ENCODE data around the gene GKN1.
A peak's percentile ranks its signal among the peaks of the same experiment; 100 is the strongest.

GKN1 gene

DNA sequence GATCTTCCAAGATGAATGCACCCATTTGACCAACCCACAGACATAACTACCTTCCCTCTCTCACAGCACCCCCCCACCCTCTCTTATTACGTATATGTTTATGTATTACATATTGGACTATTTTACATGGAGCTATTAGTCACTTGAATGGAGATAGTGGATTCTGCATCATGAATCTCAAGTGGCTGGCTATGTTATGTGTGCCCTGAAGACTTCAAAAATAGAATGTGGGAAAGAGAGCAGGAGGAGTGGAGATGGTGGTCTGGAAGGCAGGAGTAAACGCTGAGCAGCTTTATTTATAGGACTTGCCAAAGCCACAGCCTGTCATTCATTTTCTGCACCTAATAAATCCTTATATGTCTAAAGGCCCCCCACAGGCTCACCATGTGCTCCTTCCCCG lies 43.4 kb downstream of the GKN1 start:
- H3K27ac ChIP-seq (ENCODE audit: low read length, poor library complexity, severe bottlenecking), result no peak overlapping the region
- H2BK12ac ChIP-seq (ENCODE audit: low read length in 2 of 2), result no peak overlapping the region
- no peak overlapping the region for H3K4me3 ChIP-seq (ENCODE audit: insufficient read depth in 1 of 2, low read depth in 1 of 2, low read length in 2 of 2)
- H3K9me3 ChIP-seq (ENCODE audit: control insufficient read depth, low read length), result no peaks in the 10 kb centered on the region
- no peak overlapping the region for H2AK5ac ChIP-seq (ENCODE audit: low read length, severe bottlenecking)
- H3K14ac ChIP-seq (ENCODE audit: low read length in 2 of 2), result no peak overlapping the region
- no peak overlapping the region for H3K4me2 ChIP-seq (ENCODE audit: low read length, poor library complexity, severe bottlenecking)
- H3K23ac ChIP-seq (ENCODE audit: low read length in 2 of 2), result no peak overlapping the region
- DNase-seq, result peak; percentile 62
- no peaks in the 10 kb centered on the region for H3K27me3 ChIP-seq (ENCODE audit: control insufficient read depth in 1 of 2, insufficient read depth in 1 of 2, low read length in 2 of 2)
- no peak overlapping the region for H3K9ac ChIP-seq (ENCODE audit: low read length)
- WGBS, result 84% methylated on average over 2 of the region's 3 CpGs
- no peak overlapping the region for H2AFZ ChIP-seq (ENCODE audit: low read depth, low read length)
- H2BK5ac ChIP-seq (ENCODE audit: low read depth, low read length, poor library complexity, severe bottlenecking), result no peak overlapping the region
- H3K18ac ChIP-seq (ENCODE audit: low read depth in 1 of 2, low read length in 2 of 2), result no peak overlapping the region
- H3K4me1 ChIP-seq (ENCODE audit: control insufficient read depth, insufficient read depth, low read depth, low read length), result peaks cover 2% of the 10 kb centered on the region
- no peaks in the 10 kb centered on the region for H3K36me3 ChIP-seq (ENCODE audit: control insufficient read depth in 1 of 2, insufficient read depth in 2 of 2, low read depth in 1 of 2, low read length in 2 of 2)
- H2BK120ac ChIP-seq (ENCODE audit: low read depth, low read length), result no peak overlapping the region
- H4K8ac ChIP-seq (ENCODE audit: low read length), result no peak overlapping the region
- H3K4ac ChIP-seq (ENCODE audit: low read depth in 1 of 2, low read length in 2 of 2), result no peak overlapping the region
- no peak overlapping the region for H4K91ac ChIP-seq (ENCODE audit: low read length)
- no peak overlapping the region for H2BK15ac ChIP-seq (ENCODE audit: low read depth, poor library complexity, severe bottlenecking)
- peaks cover 34% of the 10 kb centered on the region for H3K79me1 ChIP-seq (replicated peaks; ENCODE audit: low read length, poor library complexity, severe bottlenecking)

DNA sequence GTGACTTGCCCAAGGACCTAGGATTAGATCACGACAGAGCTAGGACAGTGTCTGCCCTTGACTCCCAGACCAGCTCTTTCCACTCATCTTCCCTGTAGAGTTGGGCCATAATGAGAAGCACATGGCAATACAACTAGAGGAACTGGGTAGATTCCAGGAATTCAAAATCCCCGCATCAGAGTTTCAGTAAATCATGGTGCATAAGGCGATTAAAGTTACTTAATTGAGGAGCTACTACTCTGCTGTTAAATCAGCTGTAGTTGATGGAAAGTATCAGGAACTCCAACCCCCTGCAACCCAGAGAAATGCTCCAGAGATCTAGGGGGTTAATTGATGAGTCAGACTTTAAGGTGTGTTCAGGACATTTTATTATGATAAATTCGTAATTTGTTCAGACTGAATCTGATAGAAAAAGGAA lies 44.3 kb downstream of the GKN1 start:
- no peaks in the 10 kb centered on the region for H3K9me3 ChIP-seq (ENCODE audit: control insufficient read depth, low read length)
- no peak overlapping the region for H3K4me2 ChIP-seq (ENCODE audit: low read length, poor library complexity, severe bottlenecking)
- no peak overlapping the region for H2AK5ac ChIP-seq (ENCODE audit: low read length, severe bottlenecking)
- no peak overlapping the region for H4K91ac ChIP-seq (ENCODE audit: low read length)
- H2BK120ac ChIP-seq (ENCODE audit: low read depth, low read length), result no peak overlapping the region
- H2BK5ac ChIP-seq (ENCODE audit: low read depth, low read length, poor library complexity, severe bottlenecking), result no peak overlapping the region
- no peaks in the 10 kb centered on the region for H3K27me3 ChIP-seq (ENCODE audit: control insufficient read depth in 1 of 2, insufficient read depth in 1 of 2, low read length in 2 of 2)
- peaks cover 32% of the 10 kb centered on the region for H3K79me1 ChIP-seq (replicated peaks; ENCODE audit: low read length, poor library complexity, severe bottlenecking)
- H4K8ac ChIP-seq (ENCODE audit: low read length), result no peak overlapping the region
- WGBS, result 88% methylated on average over 4 of the region's 4 CpGs
- H3K14ac ChIP-seq (ENCODE audit: low read length in 2 of 2), result no peak overlapping the region
- no peak overlapping the region for H2BK12ac ChIP-seq (ENCODE audit: low read length in 2 of 2)
- H3K23ac ChIP-seq (ENCODE audit: low read length in 2 of 2), result no peak overlapping the region
- no peak overlapping the region for H3K4ac ChIP-seq (ENCODE audit: low read depth in 1 of 2, low read length in 2 of 2)
- no peaks in the 10 kb centered on the region for H3K36me3 ChIP-seq (ENCODE audit: control insufficient read depth in 1 of 2, insufficient read depth in 2 of 2, low read depth in 1 of 2, low read length in 2 of 2)
- H3K9ac ChIP-seq (ENCODE audit: low read length), result no peak overlapping the region
- DNase-seq, result no peak
- peaks cover 2% of the 10 kb centered on the region for H3K4me1 ChIP-seq (ENCODE audit: control insufficient read depth, insufficient read depth, low read depth, low read length)
- no peak overlapping the region for H2AFZ ChIP-seq (ENCODE audit: low read depth, low read length)
- H2BK15ac ChIP-seq (ENCODE audit: low read depth, poor library complexity, severe bottlenecking), result no peak overlapping the region
- H3K4me3 ChIP-seq (ENCODE audit: insufficient read depth in 1 of 2, low read depth in 1 of 2, low read length in 2 of 2), result no peak overlapping the region
- H3K27ac ChIP-seq (ENCODE audit: low read length, poor library complexity, severe bottlenecking), result no peak overlapping the region
- no peak overlapping the region for H3K18ac ChIP-seq (ENCODE audit: low read depth in 1 of 2, low read length in 2 of 2)

DNA sequence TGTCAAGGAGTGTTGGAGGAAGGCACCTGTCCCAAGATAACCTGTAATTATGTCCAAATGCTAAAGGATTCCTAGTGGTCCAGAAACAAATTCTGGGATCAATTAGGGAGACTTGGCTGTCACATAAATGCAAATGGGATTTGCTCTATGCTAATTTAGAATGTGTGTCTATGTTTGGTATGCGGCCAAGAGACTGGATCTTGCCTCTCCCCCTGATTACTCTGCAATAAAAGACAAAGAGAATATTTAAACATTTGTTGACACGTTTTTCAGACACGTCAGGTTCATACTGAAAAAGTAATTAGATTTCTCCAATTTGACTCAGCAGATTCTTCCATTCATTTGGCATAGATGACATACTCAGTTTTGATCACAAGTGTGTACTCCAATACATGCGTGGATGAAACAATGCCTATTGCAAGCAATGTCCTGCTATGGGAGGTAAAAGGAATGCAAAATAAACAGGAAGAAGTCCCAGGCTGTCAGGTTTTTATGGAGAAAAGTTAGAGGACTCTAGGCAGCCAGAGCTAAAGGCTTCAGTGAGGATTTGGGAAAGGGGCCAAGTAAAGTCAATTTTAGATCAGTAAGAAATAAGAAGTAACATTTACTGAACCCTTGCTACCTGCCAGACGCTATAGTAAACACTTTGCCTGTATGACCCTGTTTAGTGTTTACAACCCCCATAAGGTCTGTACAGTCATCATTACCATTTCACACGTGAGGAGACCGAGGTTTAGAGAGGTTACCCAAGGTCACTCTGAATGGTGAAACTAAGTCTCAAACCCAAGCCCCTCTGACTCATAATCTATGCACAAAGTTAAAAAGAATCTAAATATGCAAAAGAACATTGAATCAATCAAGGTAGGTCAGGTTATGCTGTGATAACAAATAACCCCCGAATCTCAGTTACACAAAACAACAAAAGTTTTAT lies 46.3 kb downstream of the GKN1 start:
- Histone ChIP-seq H2AK5ac (ENCODE audit: low read length, severe bottlenecking) (no peak overlapping the region), H4K91ac (ENCODE audit: low read length) (no peak overlapping the region), H3K18ac (ENCODE audit: low read depth in 1 of 2, low read length in 2 of 2) (no peak overlapping the region), H3K4me1 (ENCODE audit: control insufficient read depth, insufficient read depth, low read depth, low read length) (no peaks in the 10 kb centered on the region), H2BK15ac (ENCODE audit: low read depth, poor library complexity, severe bottlenecking) (no peak overlapping the region), H3K9me3 (ENCODE audit: control insufficient read depth, low read length) (no peaks in the 10 kb centered on the region), H3K14ac (ENCODE audit: low read length in 2 of 2) (no peak overlapping the region), H3K4me2 (ENCODE audit: low read length, poor library complexity, severe bottlenecking) (no peak overlapping the region), H3K4me3 (ENCODE audit: insufficient read depth in 1 of 2, low read depth in 1 of 2, low read length in 2 of 2) (no peak overlapping the region), H3K27me3 (ENCODE audit: control insufficient read depth in 1 of 2, insufficient read depth in 1 of 2, low read length in 2 of 2) (no peaks in the 10 kb centered on the region), H3K4ac (ENCODE audit: low read depth in 1 of 2, low read length in 2 of 2) (no peak overlapping the region), H3K36me3 (ENCODE audit: control insufficient read depth in 1 of 2, insufficient read depth in 2 of 2, low read depth in 1 of 2, low read length in 2 of 2) (no peaks in the 10 kb centered on the region), H3K27ac (ENCODE audit: low read length, poor library complexity, severe bottlenecking) (no peak overlapping the region), H2AFZ (ENCODE audit: low read depth, low read length) (no peak overlapping the region), H4K8ac (ENCODE audit: low read length) (no peak overlapping the region), H2BK120ac (ENCODE audit: low read depth, low read length) (no peak overlapping the region), H3K79me1 (replicated peaks; ENCODE audit: low read length, poor library complexity, severe bottlenecking) (peaks cover 38% of the 10 kb centered on the region), H3K9ac (ENCODE audit: low read length) (no peak overlapping the region), H3K23ac (ENCODE audit: low read length in 2 of 2) (no peak overlapping the region), H2BK12ac (ENCODE audit: low read length in 2 of 2) (no peak overlapping the region), H2BK5ac (ENCODE audit: low read depth, low read length, poor library complexity, severe bottlenecking) (no peak overlapping the region)
- peak; percentile 65 for DNase-seq
- 82% methylated on average over 5 of the region's 8 CpGs for WGBS

DNA sequence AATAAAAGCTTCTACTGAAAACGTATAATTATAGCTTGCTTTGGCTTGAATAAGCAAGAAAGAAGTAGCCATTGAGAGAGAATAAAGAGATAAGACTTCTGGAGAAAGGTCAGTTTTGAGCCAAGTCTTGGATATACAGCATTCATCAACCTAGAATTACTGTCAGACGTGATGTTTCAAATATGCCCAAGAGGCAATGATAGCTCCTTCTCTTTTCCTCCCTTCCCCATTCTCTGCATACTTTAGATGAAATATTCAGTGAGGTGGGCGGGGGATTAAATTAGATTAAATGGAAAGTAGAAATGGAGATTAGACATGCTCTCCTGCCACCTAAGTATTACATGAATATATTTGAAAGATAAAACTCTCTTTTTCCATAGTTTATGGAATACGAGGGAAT lies 47.3 kb downstream of the GKN1 start:
- Histone ChIP-seq H3K4me1 (ENCODE audit: control insufficient read depth, insufficient read depth, low read depth, low read length) (no peaks in the 10 kb centered on the region), H3K27ac (ENCODE audit: low read length, poor library complexity, severe bottlenecking) (no peak overlapping the region), H3K23ac (ENCODE audit: low read length in 2 of 2) (no peak overlapping the region), H4K91ac (ENCODE audit: low read length) (no peak overlapping the region), H2BK12ac (ENCODE audit: low read length in 2 of 2) (no peak overlapping the region), H3K79me1 (replicated peaks; ENCODE audit: low read length, poor library complexity, severe bottlenecking) (peaks cover 41% of the 10 kb centered on the region), H3K4me2 (ENCODE audit: low read length, poor library complexity, severe bottlenecking) (no peak overlapping the region), H3K9ac (ENCODE audit: low read length) (no peak overlapping the region), H4K8ac (ENCODE audit: low read length) (no peak overlapping the region), H2AFZ (ENCODE audit: low read depth, low read length) (no peak overlapping the region), H2BK5ac (ENCODE audit: low read depth, low read length, poor library complexity, severe bottlenecking) (no peak overlapping the region), H3K4ac (ENCODE audit: low read depth in 1 of 2, low read length in 2 of 2) (no peak overlapping the region), H2AK5ac (ENCODE audit: low read length, severe bottlenecking) (no peak overlapping the region), H3K36me3 (ENCODE audit: control insufficient read depth in 1 of 2, insufficient read depth in 2 of 2, low read depth in 1 of 2, low read length in 2 of 2) (no peaks in the 10 kb centered on the region), H3K18ac (ENCODE audit: low read depth in 1 of 2, low read length in 2 of 2) (no peak overlapping the region), H2BK15ac (ENCODE audit: low read depth, poor library complexity, severe bottlenecking) (no peak overlapping the region), H3K27me3 (ENCODE audit: control insufficient read depth in 1 of 2, insufficient read depth in 1 of 2, low read length in 2 of 2) (no peaks in the 10 kb centered on the region), H3K9me3 (ENCODE audit: control insufficient read depth, low read length) (no peaks in the 10 kb centered on the region), H3K14ac (ENCODE audit: low read length in 2 of 2) (no peak overlapping the region), H2BK120ac (ENCODE audit: low read depth, low read length) (no peak overlapping the region), H3K4me3 (ENCODE audit: insufficient read depth in 1 of 2, low read depth in 1 of 2, low read length in 2 of 2) (no peak overlapping the region)
- 98% methylated on average over 2 of the region's 4 CpGs for WGBS
- no peak for DNase-seq
